GM21825 (cell line): ENCODE results near the gene TJP1.
"Not testable (repeated sequence)": the region's sequence is repeated elsewhere in the genome, so short reads cannot be mapped to it uniquely, and the experiment has no call there.

Source experiments
- ATAC-seq: cut with Tn5 transposase; IDR thresholded peaks from one replicate; pipeline ENCODE4 v1.9.1; 2021; ENCODE audit warnings: mild to moderate bottlenecking, moderate library complexity; ENCODE audit not compliant: unreplicated experiment

TJP1 gene

DNA sequence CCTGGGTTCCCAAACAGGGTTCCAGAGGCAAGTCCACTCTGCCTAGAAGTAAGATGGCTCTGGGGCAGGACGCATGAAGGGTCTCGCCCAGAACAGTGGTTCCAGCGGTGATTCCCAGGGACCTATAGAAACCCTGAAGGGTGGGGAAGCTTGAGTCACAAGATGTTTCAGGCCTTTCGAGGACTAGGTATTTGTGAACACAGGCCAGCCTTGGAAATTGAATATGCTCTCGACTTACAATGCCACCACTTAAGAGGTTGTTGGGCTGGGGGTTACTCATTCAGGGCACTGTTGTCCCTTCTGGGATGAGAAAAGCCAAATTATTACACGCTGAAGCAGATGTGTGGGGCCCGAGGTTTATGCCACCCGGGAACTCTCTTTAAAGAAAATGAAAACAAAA is 152.0 kb downstream of the TJP1 start:
- ATAC-seq = no peak

- no peak for ATAC-seq
Observed at GRCh38 chr15:29669823-29670222, 152.4 kb downstream of the TJP1 start.

GRCh38 chr15:29668120-29668602 is 154.1 kb downstream of the TJP1 start:
- ATAC-seq = no peak

DNA sequence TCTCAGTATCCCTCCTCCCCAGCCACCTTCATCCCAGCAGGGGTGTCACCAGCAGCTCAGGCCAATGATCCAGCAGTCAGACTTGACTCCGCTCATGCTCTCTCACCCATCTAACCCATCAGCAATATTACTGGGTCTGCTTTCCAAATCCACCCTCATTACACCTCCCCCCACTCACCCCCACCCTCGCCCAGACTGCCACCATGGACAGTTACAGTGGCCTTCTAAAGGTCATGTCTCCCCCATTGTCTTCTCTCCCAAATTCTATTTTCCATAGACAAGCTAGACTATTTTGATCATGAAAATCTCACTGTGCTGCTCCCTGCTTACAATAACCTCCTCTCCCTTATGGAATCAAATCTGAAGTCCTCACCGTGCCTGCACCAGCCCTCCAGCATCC is 156.0 kb downstream of the TJP1 start:
- ATAC-seq = no peak

GRCh38 chr15:29665444-29666003 is 156.7 kb downstream of the TJP1 start:
- no peak for ATAC-seq

DNA sequence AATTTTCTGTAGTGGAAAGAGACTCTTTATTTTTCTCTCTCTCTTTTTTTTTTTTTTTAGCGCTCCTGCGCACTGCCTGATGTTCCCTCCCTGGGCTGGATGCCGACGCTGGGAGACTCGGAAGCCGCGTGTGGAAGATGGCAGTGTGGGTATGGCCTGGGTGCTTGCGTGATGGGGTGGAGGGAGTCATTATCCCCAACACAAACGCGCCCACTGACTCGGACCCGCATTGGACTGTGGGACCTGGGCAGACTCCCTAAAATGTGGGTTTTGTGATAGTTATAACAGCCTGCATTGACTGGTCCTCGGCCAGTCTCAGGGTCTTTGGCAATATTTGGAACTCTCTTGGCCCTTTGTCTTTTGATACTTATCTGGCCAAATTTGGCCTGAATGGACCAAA is 157.9 kb downstream of the TJP1 start:
- ATAC-seq = no peak

DNA sequence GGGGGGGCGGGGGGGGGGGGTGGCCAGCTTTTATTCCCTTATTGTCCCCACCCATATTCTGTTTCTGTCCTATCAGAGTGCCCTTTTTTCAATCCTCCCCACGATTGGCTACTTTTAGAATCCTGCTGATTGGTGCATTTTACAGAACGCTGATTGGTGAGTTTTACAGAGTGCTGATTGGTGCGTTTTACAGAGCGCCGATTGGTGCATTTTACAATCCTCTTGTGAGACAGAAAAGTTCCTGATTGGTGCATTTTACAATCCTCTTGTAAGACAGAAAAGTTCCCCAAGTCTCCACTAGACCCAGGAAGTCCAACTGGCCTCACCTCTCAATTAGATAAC is 164.8 kb downstream of the TJP1 start:
- not testable (repeated sequence) for ATAC-seq

GRCh38 chr15:29656636-29657475 is 165.4 kb downstream of the TJP1 start:
- ATAC-seq = no peak

- ATAC-seq = no peak
Observed at GRCh38 chr15:29652595-29652994, 169.7 kb downstream of the TJP1 start.

DNA sequence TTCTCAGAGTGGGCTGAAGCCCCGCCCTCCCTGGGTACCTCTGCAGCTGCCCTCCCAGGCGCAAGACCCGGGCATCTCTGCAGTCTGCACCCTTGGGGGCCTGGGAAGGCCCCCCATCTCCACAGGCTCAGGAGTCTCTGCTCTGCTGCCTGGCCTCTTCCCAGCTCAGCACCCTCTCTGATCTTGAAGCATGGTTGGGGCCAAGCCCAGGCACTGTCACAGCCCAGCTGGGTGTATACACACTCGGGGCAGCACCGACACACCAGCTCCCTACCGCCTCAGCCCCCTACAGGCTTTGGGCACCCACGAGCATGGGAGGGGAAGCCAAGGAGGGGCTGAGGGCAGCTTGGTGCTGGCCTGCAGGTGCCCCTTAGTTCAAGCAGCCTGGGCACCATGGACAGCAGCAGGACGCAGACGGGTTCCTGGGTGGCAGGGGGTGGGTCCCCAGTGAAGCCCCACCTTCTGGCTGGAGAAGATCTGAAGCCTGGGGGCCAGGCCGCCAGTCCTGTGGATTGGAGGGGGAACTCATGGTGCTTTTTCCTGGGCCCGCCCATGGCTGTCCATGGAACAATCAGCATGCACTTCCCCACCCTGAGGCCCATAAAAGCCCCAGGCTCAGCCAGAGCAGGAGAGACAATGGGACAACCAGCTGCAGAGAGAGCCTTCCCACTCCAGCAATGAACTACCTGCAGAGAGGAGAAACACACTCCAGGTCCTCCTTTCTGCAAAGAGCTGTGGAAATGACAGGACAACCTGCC is 170.6 kb downstream of the TJP1 start:
- ATAC-seq = no peak
